Stimulated activated CD4-positive, alpha-beta T cell treated with anti-CD3 and anti-CD28 coated beads, Interleukin-12 subunit alpha, Interleukin-12 subunit beta, amount 100 ng/mL, for 48 hours (primary cell): ENCODE measurements around the gene STK32C.
"Not testable (repeated sequence)": the region's sequence is repeated elsewhere in the genome, so short reads cannot be mapped to it uniquely, and the experiment has no call there.

Experiments
- DNase-seq, 3 donors: peaks; one replicate each; pipeline ENCODE4 v3.0.0-alpha.2; 2020; ENCODE audit warnings: low read depth in 2 of 3, low spot score in 1 of 3

The STK32C gene

GRCh38 chr10:132338876-132339275, 31.1 kb upstream of the STK32C start:
- no peak for DNase-seq

- not testable (repeated sequence) for DNase-seq
Observed at GRCh38 chr10:132337854-132338253, 30.1 kb upstream of the STK32C start.

GRCh38 chr10:132336919-132337407, 29.2 kb upstream of the STK32C start:
- no peak for DNase-seq

- no peak for DNase-seq
Observed at GRCh38 chr10:132336064-132336746, 28.5 kb upstream of the STK32C start.

- no peak for DNase-seq
Observed at GRCh38 chr10:132335189-132336063, 27.7 kb upstream of the STK32C start.

GRCh38 chr10:132334631-132335188, 27.0 kb upstream of the STK32C start:
- no peak for DNase-seq

GRCh38 chr10:132333386-132333785, 25.6 kb upstream of the STK32C start:
- no peak for DNase-seq

GRCh38 chr10:132332433-132332754, 24.6 kb upstream of the STK32C start:
- no peak for DNase-seq

- DNase-seq = peak; percentile 95 to 97 (median 96)
Observed at GRCh38 chr10:132331601-132332432, 24.1 kb upstream of the STK32C start, which contains the start of gene LRRC27. LRRC27 (plus strand) TSS chr10:132332193; CDS start chr10:132333525, 1,332 bp downstream.

- no peak for DNase-seq
Observed at GRCh38 chr10:132330486-132330833, 22.7 kb upstream of the STK32C start.

- peak in 1 of 3 donors; percentile 26 for DNase-seq
Observed at GRCh38 chr10:132329565-132330485, 22.1 kb upstream of the STK32C start.

- DNase-seq = no peak
Observed at GRCh38 chr10:132328738-132329137, 21.0 kb upstream of the STK32C start.

- no peak for DNase-seq
Observed at GRCh38 chr10:132328106-132328505, 20.4 kb upstream of the STK32C start.

- no peak for DNase-seq
Observed at GRCh38 chr10:132326925-132327324, 19.2 kb upstream of the STK32C start.

- no peak for DNase-seq
Observed at GRCh38 chr10:132326344-132326889, 18.7 kb upstream of the STK32C start.

- no peak for DNase-seq
Observed at GRCh38 chr10:132324186-132324585, 16.4 kb upstream of the STK32C start.

- DNase-seq = no peak
Observed at GRCh38 chr10:132322586-132323048, 14.9 kb upstream of the STK32C start.

- no peak for DNase-seq
Observed at GRCh38 chr10:132321726-132322125, 14.0 kb upstream of the STK32C start.

GRCh38 chr10:132320654-132321469, 13.1 kb upstream of the STK32C start:
- DNase-seq = no peak
